HG03139 (cell line): Measurements from ENCODE around the gene AP1AR.
A peak's percentile ranks its signal among the peaks of the same experiment; 100 is the strongest.

Experiments used
- ATAC-seq: cut with Tn5 transposase; IDR thresholded peaks from one replicate; pipeline ENCODE4 v1.9.1; 2021; ENCODE audit not compliant: unreplicated experiment

AP1AR gene

GRCh38 chr4:112219826-112220366, 11.7 kb upstream of the AP1AR start:
- no peak for ATAC-seq

- no peak for ATAC-seq
These were observed 9.2 kb upstream of the AP1AR start for GRCh38 chr4:112222219-112222955.

- no peak for ATAC-seq
These were observed 6.4 kb upstream of the AP1AR start for GRCh38 chr4:112225157-112225556.

GRCh38 chr4:112230879-112231778, 458 bp upstream of the AP1AR start:
- peak; percentile 82 for ATAC-seq

GRCh38 chr4:112234952-112235609, 3.5 kb downstream of the AP1AR start:
- ATAC-seq, result no peak

- ATAC-seq, result no peak
These were observed 4.5 kb downstream of the AP1AR start for GRCh38 chr4:112236040-112236439.

GRCh38 chr4:112238833-112239232, 7.2 kb downstream of the AP1AR start:
- no peak for ATAC-seq

- no peak for ATAC-seq
These were observed 13.8 kb downstream of the AP1AR start for GRCh38 chr4:112245383-112245782.

GRCh38 chr4:112247021-112247420, 15.4 kb downstream of the AP1AR start:
- no peak for ATAC-seq

GRCh38 chr4:112251019-112251643, 19.5 kb downstream of the AP1AR start:
- no peak for ATAC-seq

- ATAC-seq, result no peak
These were observed 20.6 kb downstream of the AP1AR start for GRCh38 chr4:112252234-112252633.

GRCh38 chr4:112253382-112254000, 21.9 kb downstream of the AP1AR start:
- no peak for ATAC-seq

- ATAC-seq, result no peak
These were observed 25.5 kb downstream of the AP1AR start for GRCh38 chr4:112257098-112257497.

- ATAC-seq, result no peak
These were observed 35.2 kb downstream of the AP1AR start for GRCh38 chr4:112266823-112267222.

- no peak for ATAC-seq
These were observed 38.5 kb downstream of the AP1AR start for GRCh38 chr4:112270051-112270450.

- no peak for ATAC-seq
These were observed 39.2 kb downstream of the AP1AR start for GRCh38 chr4:112270640-112271421.

GRCh38 chr4:112272292-112272691, 40.7 kb downstream of the AP1AR start:
- ATAC-seq, result no peak

GRCh38 chr4:112274959-112275358, 43.4 kb downstream of the AP1AR start:
- ATAC-seq, result no peak

- ATAC-seq, result no peak
These were observed 44.5 kb downstream of the AP1AR start for GRCh38 chr4:112276113-112276512.

GRCh38 chr4:112277220-112277619, 45.6 kb downstream of the AP1AR start:
- ATAC-seq, result no peak
